ENCODE measurements around the gene HACD3.
"Not testable (repeated sequence)": the region's sequence is repeated elsewhere in the genome, so short reads cannot be mapped to it uniquely, and the experiment has no call there.

HACD3 gene

GRCh38 chr15:65549288-65549687 lies 19.0 kb downstream of the HACD3 start:
- H3K36me3 ChIP-seq (replicated peaks in 1 of 2; ENCODE audit: control insufficient read depth in 2 of 2, insufficient read depth in 2 of 2, low read length in 2 of 2): peaks cover 9 to 49% of the 10 kb centered on the region in 2 donors
- not testable (repeated sequence) for H3K18ac ChIP-seq (ENCODE audit: low read length); H3K27me3 ChIP-seq (ENCODE audit: control insufficient read depth in 3 of 3, insufficient read depth in 3 of 3, low read depth in 1 of 3, low read length in 3 of 3); H3K14ac ChIP-seq (ENCODE audit: low read length); H3K4me3 ChIP-seq (ENCODE audit: low read length in 2 of 2); DNase-seq (ENCODE audit: low spot score); H3K9me3 ChIP-seq (replicated peaks in 1 of 2; ENCODE audit: control insufficient read depth in 2 of 2, insufficient read depth in 1 of 2, low read depth in 1 of 2, low read length in 2 of 2); H3K23ac ChIP-seq (ENCODE audit: low read depth, low read length, poor library complexity); H3K79me1 ChIP-seq (ENCODE audit: low read depth, low read length); H3K4me1 ChIP-seq (ENCODE audit: control insufficient read depth in 2 of 2, insufficient read depth in 1 of 2, low read depth in 1 of 2, low read length in 2 of 2); H2BK120ac ChIP-seq (ENCODE audit: low read depth, low read length); H2AK5ac ChIP-seq (ENCODE audit: low read depth, low read length); H2AFZ ChIP-seq (ENCODE audit: low read length); H2BK5ac ChIP-seq (ENCODE audit: low read length); H2BK12ac ChIP-seq (ENCODE audit: low read length); H3K4ac ChIP-seq (ENCODE audit: low read length); H3K9ac ChIP-seq (ENCODE audit: low read depth, low read length, poor library complexity); H2BK15ac ChIP-seq (ENCODE audit: low read length); H4K8ac ChIP-seq (ENCODE audit: low read depth, low read length); H3K4me2 ChIP-seq (ENCODE audit: insufficient read depth, low read length, poor library complexity, severe bottlenecking); H4K91ac ChIP-seq (ENCODE audit: low read depth, low read length, poor library complexity); H3K27ac ChIP-seq (replicated peaks; ENCODE audit: low read length)
- WGBS, 2 donors (ENCODE audit: extremely low coverage in 2 of 2, insufficient read length in 2 of 2, insufficient replicate concordance in 1 of 2): no CpG with 5 or more reads among the region's 9 CpGs

- no peak for DNase-seq (ENCODE audit: low spot score)
- Histone ChIP-seq H3K23ac (ENCODE audit: low read depth, low read length, poor library complexity) (no peak overlapping the region), H3K4me2 (ENCODE audit: insufficient read depth, low read length, poor library complexity, severe bottlenecking) (no peak overlapping the region), H3K4me3 (ENCODE audit: low read length in 2 of 2) (no peak overlapping the region), H3K27ac (replicated peaks; ENCODE audit: low read length) (no peak overlapping the region), H4K8ac (ENCODE audit: low read depth, low read length) (no peak overlapping the region), H3K9me3 (replicated peaks in 1 of 2; ENCODE audit: control insufficient read depth in 2 of 2, insufficient read depth in 1 of 2, low read depth in 1 of 2, low read length in 2 of 2) (peaks cover 3 to 5% of the 10 kb centered on the region in 2 donors), H3K79me1 (ENCODE audit: low read depth, low read length) (peaks cover 8% of the 10 kb centered on the region), H3K4me1 (ENCODE audit: control insufficient read depth in 2 of 2, insufficient read depth in 1 of 2, low read depth in 1 of 2, low read length in 2 of 2) (no peaks in the 10 kb centered on the region), H2BK12ac (ENCODE audit: low read length) (no peak overlapping the region), H2AK5ac (ENCODE audit: low read depth, low read length) (no peak overlapping the region), H3K27me3 (ENCODE audit: control insufficient read depth in 3 of 3, insufficient read depth in 3 of 3, low read depth in 1 of 3, low read length in 3 of 3) (no peaks in the 10 kb centered on the region), H3K18ac (ENCODE audit: low read length) (no peak overlapping the region), H3K4ac (ENCODE audit: low read length) (no peak overlapping the region), H2BK15ac (ENCODE audit: low read length) (no peak overlapping the region), H2AFZ (ENCODE audit: low read length) (no peak overlapping the region), H2BK5ac (ENCODE audit: low read length) (no peak overlapping the region), H3K36me3 (replicated peaks in 1 of 2; ENCODE audit: control insufficient read depth in 2 of 2, insufficient read depth in 2 of 2, low read length in 2 of 2) (peaks cover 15 to 62% of the 10 kb centered on the region in 2 donors), H4K91ac (ENCODE audit: low read depth, low read length, poor library complexity) (no peak overlapping the region), H3K14ac (ENCODE audit: low read length) (no peak overlapping the region), H2BK120ac (ENCODE audit: low read depth, low read length) (no peak overlapping the region), H3K9ac (ENCODE audit: low read depth, low read length, poor library complexity) (no peak overlapping the region)
- WGBS, 2 donors (ENCODE audit: extremely low coverage in 2 of 2, insufficient read length in 2 of 2, insufficient replicate concordance in 1 of 2): no CpG with 5 or more reads among the region's 3 CpGs
Measured at GRCh38 chr15:65550681-65551098, 20.4 kb downstream of the HACD3 start.

- H3K4me3 ChIP-seq (ENCODE audit: low read length in 2 of 2): no peak overlapping the region
- H2AK5ac ChIP-seq (ENCODE audit: low read depth, low read length): no peak overlapping the region
- H3K36me3 ChIP-seq (replicated peaks in 1 of 2; ENCODE audit: control insufficient read depth in 2 of 2, insufficient read depth in 2 of 2, low read length in 2 of 2): peaks cover 18 to 67% of the 10 kb centered on the region in 2 donors
- peaks cover 8% of the 10 kb centered on the region for H3K79me1 ChIP-seq (ENCODE audit: low read depth, low read length)
- H2BK5ac ChIP-seq (ENCODE audit: low read length): no peak overlapping the region
- no peak for DNase-seq (ENCODE audit: low spot score)
- H3K23ac ChIP-seq (ENCODE audit: low read depth, low read length, poor library complexity): no peak overlapping the region
- no CpG with 5 or more reads among the region's 2 CpGs for WGBS, 2 donors (ENCODE audit: extremely low coverage in 2 of 2, insufficient read length in 2 of 2, insufficient replicate concordance in 1 of 2)
- no peak overlapping the region for H3K18ac ChIP-seq (ENCODE audit: low read length)
- H3K4me2 ChIP-seq (ENCODE audit: insufficient read depth, low read length, poor library complexity, severe bottlenecking): no peak overlapping the region
- no peak overlapping the region for H2AFZ ChIP-seq (ENCODE audit: low read length)
- no peak overlapping the region for H3K4ac ChIP-seq (ENCODE audit: low read length)
- H3K9ac ChIP-seq (ENCODE audit: low read depth, low read length, poor library complexity): no peak overlapping the region
- H3K27me3 ChIP-seq (ENCODE audit: control insufficient read depth in 3 of 3, insufficient read depth in 3 of 3, low read depth in 1 of 3, low read length in 3 of 3): no peaks in the 10 kb centered on the region
- H3K14ac ChIP-seq (ENCODE audit: low read length): no peak overlapping the region
- H2BK15ac ChIP-seq (ENCODE audit: low read length): no peak overlapping the region
- H4K91ac ChIP-seq (ENCODE audit: low read depth, low read length, poor library complexity): no peak overlapping the region
- H2BK12ac ChIP-seq (ENCODE audit: low read length): no peak overlapping the region
- H3K27ac ChIP-seq (replicated peaks; ENCODE audit: low read length): no peak overlapping the region
- no peak overlapping the region for H4K8ac ChIP-seq (ENCODE audit: low read depth, low read length)
- peaks cover 3 to 5% of the 10 kb centered on the region in 2 donors for H3K9me3 ChIP-seq (replicated peaks in 1 of 2; ENCODE audit: control insufficient read depth in 2 of 2, insufficient read depth in 1 of 2, low read depth in 1 of 2, low read length in 2 of 2)
- H2BK120ac ChIP-seq (ENCODE audit: low read depth, low read length): no peak overlapping the region
- H3K4me1 ChIP-seq (ENCODE audit: control insufficient read depth in 2 of 2, insufficient read depth in 1 of 2, low read depth in 1 of 2, low read length in 2 of 2): no peaks in the 10 kb centered on the region
Measured at GRCh38 chr15:65551183-65551582, 20.9 kb downstream of the HACD3 start.

- H4K8ac ChIP-seq (ENCODE audit: low read depth, low read length); DNase-seq (ENCODE audit: low spot score); H3K79me1 ChIP-seq (ENCODE audit: low read depth, low read length); H3K9me3 ChIP-seq (replicated peaks in 1 of 2; ENCODE audit: control insufficient read depth in 2 of 2, insufficient read depth in 1 of 2, low read depth in 1 of 2, low read length in 2 of 2); H4K91ac ChIP-seq (ENCODE audit: low read depth, low read length, poor library complexity); H2AFZ ChIP-seq (ENCODE audit: low read length); H2BK5ac ChIP-seq (ENCODE audit: low read length); H3K4me3 ChIP-seq (ENCODE audit: low read length in 2 of 2); H2BK12ac ChIP-seq (ENCODE audit: low read length); H3K27me3 ChIP-seq (ENCODE audit: control insufficient read depth in 3 of 3, insufficient read depth in 3 of 3, low read depth in 1 of 3, low read length in 3 of 3); H3K18ac ChIP-seq (ENCODE audit: low read length); H3K23ac ChIP-seq (ENCODE audit: low read depth, low read length, poor library complexity); H2BK120ac ChIP-seq (ENCODE audit: low read depth, low read length); H2BK15ac ChIP-seq (ENCODE audit: low read length); H3K4ac ChIP-seq (ENCODE audit: low read length); H3K27ac ChIP-seq (replicated peaks; ENCODE audit: low read length); H3K9ac ChIP-seq (ENCODE audit: low read depth, low read length, poor library complexity); H2AK5ac ChIP-seq (ENCODE audit: low read depth, low read length); H3K4me2 ChIP-seq (ENCODE audit: insufficient read depth, low read length, poor library complexity, severe bottlenecking); H3K4me1 ChIP-seq (ENCODE audit: control insufficient read depth in 2 of 2, insufficient read depth in 1 of 2, low read depth in 1 of 2, low read length in 2 of 2); H3K14ac ChIP-seq (ENCODE audit: low read length): not testable (repeated sequence)
- H3K36me3 ChIP-seq (replicated peaks in 1 of 2; ENCODE audit: control insufficient read depth in 2 of 2, insufficient read depth in 2 of 2, low read length in 2 of 2): peaks cover 25 to 77% of the 10 kb centered on the region in 2 donors
- WGBS, 2 donors (ENCODE audit: extremely low coverage in 2 of 2, insufficient read length in 2 of 2, insufficient replicate concordance in 1 of 2): no CpG with 5 or more reads among the region's 6 CpGs
Measured at GRCh38 chr15:65552851-65553250, 22.6 kb downstream of the HACD3 start.
